Measurements from ENCODE around the gene FAM43B. TPM values are rescaled to one million over a fixed set of nuclear protein-coding genes. Genes with fewer than 3 reads are reported as not detected.

FAM43B gene
- total RNA-seq, 2 donors from 2014 or later: 0.13 to 0.29 TPM

DNA sequence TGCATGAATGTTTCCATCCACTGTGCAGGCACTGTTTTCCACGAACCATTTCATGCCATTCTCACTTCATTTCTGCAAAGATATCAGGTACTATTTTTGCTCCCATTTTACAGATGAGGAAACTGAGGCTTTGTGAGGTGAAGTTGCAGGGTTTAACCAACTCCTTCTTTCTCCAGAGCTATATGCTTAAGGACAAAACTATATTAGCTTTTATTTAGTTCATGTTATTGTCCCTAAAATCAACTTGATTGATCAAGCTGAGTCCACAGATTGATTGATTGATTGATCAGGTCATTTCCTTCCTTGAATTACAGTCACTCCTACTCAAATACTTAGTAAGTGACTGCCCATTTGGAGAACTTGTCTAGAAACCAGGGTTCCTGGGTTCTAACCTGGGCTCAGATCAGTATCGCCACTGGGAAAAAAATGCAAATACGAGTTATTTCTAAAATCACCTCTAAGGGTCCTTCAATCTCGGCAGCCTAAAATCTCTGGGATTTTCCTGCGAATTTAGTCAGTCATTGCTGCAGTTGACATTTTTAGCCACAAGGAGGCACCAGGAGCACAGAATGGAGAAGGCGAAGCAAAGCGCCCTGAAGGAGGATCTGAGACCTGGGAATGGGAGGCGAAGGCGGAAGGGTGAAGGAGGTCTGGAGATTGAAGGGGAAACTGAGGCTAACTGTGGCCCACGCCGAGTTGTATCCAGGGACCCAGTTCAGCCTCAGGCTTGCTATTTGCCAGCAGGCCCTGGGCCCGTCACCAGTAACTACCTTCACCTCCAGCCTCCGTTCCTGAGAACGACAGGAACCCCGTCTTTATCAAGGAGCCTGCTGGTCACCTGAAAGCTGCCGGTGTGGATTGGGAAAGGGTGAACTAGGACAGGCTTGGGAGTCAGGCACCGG, 30.2 kb upstream of the FAM43B start:
- Histone ChIP-seq H3K9ac (ENCODE audit: extremely low read depth, low read length, poor library complexity, severe bottlenecking) (no peak overlapping the region), H3K4me1 (ENCODE audit: control insufficient read depth, insufficient read depth, low read length) (no peaks in the 10 kb centered on the region), H3K27ac (ENCODE audit: low read depth, low read length) (no peak overlapping the region), H3K9me3 (ENCODE audit: control insufficient read depth, low read length) (no peaks in the 10 kb centered on the region), H3K36me3 (ENCODE audit: control insufficient read depth, insufficient read depth, low read length) (no peaks in the 10 kb centered on the region), H3K27me3 (ENCODE audit: control insufficient read depth, insufficient read depth, low read length, poor library complexity, severe bottlenecking) (peaks cover 14% of the 10 kb centered on the region), H3K4me3 (ENCODE audit: low read length) (no peak overlapping the region)
- Mint-ChIP-seq H3K27me3 (ENCODE audit: insufficient read depth) (peaks cover 30% of the 10 kb centered on the region), H3K4me3 (peak overlapping the region; percentile 34), H3K27ac (no peak overlapping the region), H3K4me1 (no peaks in the 10 kb centered on the region), H3K9me3 (no peaks in the 10 kb centered on the region), H3K36me3 (ENCODE audit: low read depth) (no peaks in the 10 kb centered on the region)
- peak; percentile 93 for TF ChIP-seq CTCF (conservative IDR thresholded peaks at IDR 0.05)
- DNase-seq: peak; percentile 96
- WGBS, 2 experiments (ENCODE audit: insufficient coverage in 1 of 2, insufficient read length in 1 of 2): 33 to 41% methylated on average over 13 to 17 of the region's 17 CpGs

- peaks cover 4% of the 10 kb centered on the region for H3K4me1 Mint-ChIP-seq
- Histone ChIP-seq H3K9me3 (ENCODE audit: control insufficient read depth, low read length) (no peaks in the 10 kb centered on the region), H3K4me1 (ENCODE audit: control insufficient read depth, insufficient read depth, low read length) (no peaks in the 10 kb centered on the region), H3K4me3 (ENCODE audit: low read length) (no peak overlapping the region), H3K27me3 (ENCODE audit: control insufficient read depth, insufficient read depth, low read length, poor library complexity, severe bottlenecking) (peaks cover 37% of the 10 kb centered on the region), H3K36me3 (ENCODE audit: control insufficient read depth, insufficient read depth, low read length) (no peaks in the 10 kb centered on the region), H3K9ac (ENCODE audit: extremely low read depth, low read length, poor library complexity, severe bottlenecking) (no peak overlapping the region), H3K27ac (ENCODE audit: low read depth, low read length) (no peak overlapping the region)
- no peak for TF ChIP-seq CTCF (conservative IDR thresholded peaks at IDR 0.05)
- H3K36me3 Mint-ChIP-seq (ENCODE audit: low read depth): no peaks in the 10 kb centered on the region
- no peak overlapping the region for H3K27ac Mint-ChIP-seq
- no peak for DNase-seq
- H3K4me3 Mint-ChIP-seq: no peak overlapping the region
- 91 to 94% methylated on average over 6 of the region's 6 CpGs for WGBS, 2 experiments (ENCODE audit: insufficient coverage in 1 of 2, insufficient read length in 1 of 2)
- H3K9me3 Mint-ChIP-seq: no peaks in the 10 kb centered on the region
- peaks cover 54% of the 10 kb centered on the region for H3K27me3 Mint-ChIP-seq (ENCODE audit: insufficient read depth)
These were observed 26.1 kb upstream of the FAM43B start for GRCh38 chr1:20526267-20526666.

DNA sequence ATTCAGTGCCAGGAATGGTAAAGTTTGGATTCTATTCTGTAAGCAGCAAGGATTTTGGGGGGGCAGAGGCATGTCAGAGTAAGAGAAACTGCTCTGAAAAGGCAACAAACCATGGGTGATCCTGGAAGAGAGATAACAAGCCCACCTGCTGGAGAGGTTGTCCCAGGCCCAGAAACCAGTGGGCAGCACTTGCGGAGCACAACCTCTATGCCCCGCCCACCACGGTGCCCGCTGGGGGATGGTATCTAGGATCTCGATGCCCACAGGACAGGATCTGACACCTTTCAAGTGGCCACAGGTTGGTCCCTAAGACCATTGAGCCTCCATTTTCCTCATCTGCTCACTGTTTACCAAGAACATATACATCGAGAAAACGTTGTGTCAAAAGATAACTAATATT, 24.2 kb upstream of the FAM43B start:
- Mint-ChIP-seq H3K36me3 (ENCODE audit: low read depth) (no peaks in the 10 kb centered on the region), H3K27me3 (ENCODE audit: insufficient read depth) (peaks cover 59% of the 10 kb centered on the region), H3K9me3 (no peaks in the 10 kb centered on the region), H3K4me1 (peaks cover 4% of the 10 kb centered on the region), H3K4me3 (no peak overlapping the region), H3K27ac (no peak overlapping the region)
- peak; percentile 59 for DNase-seq
- Histone ChIP-seq H3K27me3 (ENCODE audit: control insufficient read depth, insufficient read depth, low read length, poor library complexity, severe bottlenecking) (peaks cover 46% of the 10 kb centered on the region), H3K9me3 (ENCODE audit: control insufficient read depth, low read length) (no peaks in the 10 kb centered on the region), H3K9ac (ENCODE audit: extremely low read depth, low read length, poor library complexity, severe bottlenecking) (no peak overlapping the region), H3K36me3 (ENCODE audit: control insufficient read depth, insufficient read depth, low read length) (no peaks in the 10 kb centered on the region), H3K4me3 (ENCODE audit: low read length) (no peak overlapping the region), H3K27ac (ENCODE audit: low read depth, low read length) (no peak overlapping the region), H3K4me1 (ENCODE audit: control insufficient read depth, insufficient read depth, low read length) (no peaks in the 10 kb centered on the region)
- TF ChIP-seq CTCF (conservative IDR thresholded peaks at IDR 0.05): no peak
- 68 to 74% methylated on average over 7 of the region's 7 CpGs for WGBS, 2 experiments (ENCODE audit: insufficient coverage in 1 of 2, insufficient read length in 1 of 2)

All from endodermal cell (in vitro differentiated cells).